Esophagus muscularis mucosa (tissue), 3 donors: ENCODE results near the gene ATP5F1E.

Experiments
- POLR2A ChIP-seq: fragments of 450-650 bp; IDR thresholded peaks from one replicate; pipeline ENCODE4 v1.6.1; 2017; ENCODE audit warnings: antibody characterized with exemption, moderate library complexity, mild to moderate bottlenecking, low read depth
- TF ChIP-seq, protein P1 (sequence below), 3 experiments: fragments of 200-600 bp in 2 of 3; fragments of 450-650 bp in 1 of 3; sonication (generic) in 2 of 3; IDR thresholded peaks; one replicate each; pipeline ENCODE4 v1.5.1; 2017 to 2019; ENCODE audit warnings: antibody characterized with exemption in 3 of 3, mild to moderate bottlenecking in 2 of 3, moderate library complexity in 1 of 3

DNA sequence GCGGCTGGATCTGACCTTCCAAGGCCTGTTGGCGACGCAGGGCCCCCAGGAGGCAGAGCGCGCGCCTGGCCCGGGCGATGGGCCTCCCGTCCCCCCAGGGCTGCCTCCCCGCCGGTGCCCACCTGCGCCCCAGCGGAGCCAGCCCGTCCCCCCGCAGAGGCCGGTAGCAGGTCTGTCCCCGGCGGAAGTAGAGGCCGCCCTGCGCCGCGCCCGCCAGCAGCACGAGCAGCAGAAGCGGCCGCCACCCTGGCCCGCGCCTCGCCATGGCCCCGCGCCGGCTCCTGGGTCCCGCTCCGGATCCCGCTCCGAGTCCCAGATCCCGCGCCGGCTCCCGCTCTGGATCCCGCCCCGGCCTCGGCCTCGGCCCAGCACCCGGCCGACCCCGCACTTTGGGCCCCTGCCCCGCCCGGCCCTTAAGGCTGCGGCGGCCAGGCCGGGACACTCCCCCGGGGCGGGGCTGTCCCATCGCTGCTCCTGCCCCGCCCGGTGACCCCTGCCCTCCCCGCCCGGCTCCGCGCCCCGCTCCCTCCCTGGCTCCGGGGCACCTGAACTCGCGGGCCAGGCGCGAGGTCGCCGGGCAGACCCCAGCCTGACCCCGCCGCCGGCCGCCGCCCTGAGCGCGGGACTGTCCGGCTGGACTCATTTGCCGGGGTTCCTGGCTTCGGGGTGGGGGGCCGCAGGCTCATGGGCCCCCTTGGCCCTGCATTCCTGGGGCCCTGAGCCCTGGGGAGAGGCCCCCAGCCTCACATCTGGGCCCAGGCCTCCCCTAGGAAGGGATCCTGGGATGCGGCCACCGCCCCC is 25.1 kb downstream of the ATP5F1E start, which contains the start of gene CTSZ:
- TF ChIP-seq, protein P1, sequence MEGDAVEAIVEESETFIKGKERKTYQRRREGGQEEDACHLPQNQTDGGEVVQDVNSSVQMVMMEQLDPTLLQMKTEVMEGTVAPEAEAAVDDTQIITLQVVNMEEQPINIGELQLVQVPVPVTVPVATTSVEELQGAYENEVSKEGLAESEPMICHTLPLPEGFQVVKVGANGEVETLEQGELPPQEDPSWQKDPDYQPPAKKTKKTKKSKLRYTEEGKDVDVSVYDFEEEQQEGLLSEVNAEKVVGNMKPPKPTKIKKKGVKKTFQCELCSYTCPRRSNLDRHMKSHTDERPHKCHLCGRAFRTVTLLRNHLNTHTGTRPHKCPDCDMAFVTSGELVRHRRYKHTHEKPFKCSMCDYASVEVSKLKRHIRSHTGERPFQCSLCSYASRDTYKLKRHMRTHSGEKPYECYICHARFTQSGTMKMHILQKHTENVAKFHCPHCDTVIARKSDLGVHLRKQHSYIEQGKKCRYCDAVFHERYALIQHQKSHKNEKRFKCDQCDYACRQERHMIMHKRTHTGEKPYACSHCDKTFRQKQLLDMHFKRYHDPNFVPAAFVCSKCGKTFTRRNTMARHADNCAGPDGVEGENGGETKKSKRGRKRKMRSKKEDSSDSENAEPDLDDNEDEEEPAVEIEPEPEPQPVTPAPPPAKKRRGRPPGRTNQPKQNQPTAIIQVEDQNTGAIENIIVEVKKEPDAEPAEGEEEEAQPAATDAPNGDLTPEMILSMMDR (IDR thresholded peaks at IDR 0.05): no peak
- no peak for TF ChIP-seq POLR2A
